HepG2 (cell line): ENCODE data around the gene ZFYVE27. TPM values are rescaled to one million over a fixed set of nuclear protein-coding genes. Genes with fewer than 3 reads are reported as not detected.

Source experiments
- ATAC-seq: fragments of 200-7000 bp; cut with Tn5 transposase; 3 replicates; pipeline ENCODE4 v1.9.1; 2020; ENCODE audit warnings: mild to moderate bottlenecking, moderate library complexity
- BruUV-seq: library from RNA; stranded (reverse); fragments of 400-500 nt; replicated peaks from 2 replicates; lab custom pipeline; 2021; lab: Mats Ljungman, UMichigan
- CTCF ChIA-PET: fragments of 300-600 bp; formaldehyde crosslinking; extraction: SDS; loops from one replicate; lab custom pipeline; 2021; ENCODE audit warnings: low total read pairs, inconsistent platforms, low intra/inter-chr PET ratio; lab: Yijun Ruan, JAX
- POLR2A ChIA-PET: fragments of 350-600 bp; sonication (Branson Sonifier 250); formaldehyde crosslinking; loops from one replicate; lab custom pipeline; 2020; ENCODE audit warnings: antibody characterized with exemption, inconsistent platforms; lab: Yijun Ruan, JAX
- DNase-seq: peaks from one replicate; pipeline ENCODE4 v3.0.0-alpha.2; 2015; ENCODE audit warnings: low spot score
- FAIRE-seq: peaks from 3 replicates; lab custom pipeline; 2011; peaks lifted over from hg19 to GRCh38; lab: Jason Lieb, UNC
- H2AFZ ChIP-seq: one replicate; pipeline ENCODE4 v1.6.1; 2011; ENCODE audit warnings: low read length, inconsistent platforms
- H3K27ac ChIP-seq: fragments of 300-600 bp; 3 replicates; pipeline ENCODE4 v1.8.0; 2011; ENCODE audit warnings: mixed run types, mild to moderate bottlenecking, mixed read lengths, low read length, inconsistent platforms; ENCODE audit not compliant: insufficient read depth; ENCODE audit errors: extremely low read length
- H3K27me3 ChIP-seq, 2 experiments: fragments of 200-600 bp in 1 of 2; 2 replicates in 1 of 2; 3 replicates in 1 of 2; pipeline versions ENCODE4 v1.6.0 to v1.8.0; 2011; ENCODE audit warnings: low read length in 2 of 2, mild to moderate bottlenecking in 2 of 2, moderate library complexity in 2 of 2, inconsistent platforms in 1 of 2; ENCODE audit not compliant: insufficient read depth in 2 of 2, control insufficient read depth in 1 of 2
- H3K36me3 ChIP-seq, 2 experiments: fragments of 200-600 bp in 1 of 2; replicated peaks in 1 of 2; 2 replicates in 1 of 2; 3 replicates in 1 of 2; pipeline versions ENCODE4 v1.5.1 to v1.8.0; 2011; ENCODE audit warnings: low read length in 2 of 2, inconsistent platforms in 1 of 2; ENCODE audit not compliant: insufficient read depth in 2 of 2, control insufficient read depth in 1 of 2
- H3K4me1 ChIP-seq: 2 replicates; pipeline ENCODE4 v1.5.1; 2012; ENCODE audit warnings: low read length, inconsistent platforms; ENCODE audit not compliant: insufficient read depth
- H3K4me2 ChIP-seq: 2 replicates; pipeline ENCODE4 v1.6.0; 2011; ENCODE audit warnings: low read depth, low read length, inconsistent platforms
- H3K4me3 ChIP-seq, 3 experiments: fragments of 200-600 bp in 1 of 3; sonication (generic), shearing (Covaris generic) in 1 of 3; replicated peaks in 1 of 3; 2 replicates each; pipeline ENCODE4 v1.5.1; 2011 to 2016; ENCODE audit warnings: low read length in 3 of 3, inconsistent platforms in 2 of 3, low read depth in 2 of 3, mild to moderate bottlenecking in 2 of 3, control low read depth in 1 of 3, mixed read lengths in 1 of 3; ENCODE audit not compliant: insufficient read depth in 1 of 3
- H3K79me2 ChIP-seq: one replicate; pipeline ENCODE4 v1.6.1; 2011; ENCODE audit warnings: low read length, inconsistent platforms; ENCODE audit not compliant: insufficient read depth
- H3K9ac ChIP-seq: 2 replicates; pipeline ENCODE4 v1.6.0; 2011; ENCODE audit warnings: mild to moderate bottlenecking, low read depth, low read length, inconsistent platforms; ENCODE audit not compliant: insufficient read depth
- H3K9me3 ChIP-seq: 2 replicates; pipeline ENCODE4 v1.5.1; 2012; ENCODE audit warnings: mild to moderate bottlenecking, low read length
- H4K20me1 ChIP-seq: 2 replicates; pipeline ENCODE4 v1.6.0; 2011; ENCODE audit warnings: inconsistent platforms, mild to moderate bottlenecking, low read length, moderate library complexity; ENCODE audit not compliant: insufficient read depth
- CENPX ChIP-seq: sonication (generic); formaldehyde crosslinking; IDR thresholded peaks from 2 replicates; pipeline ENCODE4 v1.9.0; 2021; ENCODE audit warnings: mild to moderate bottlenecking, missing genetic modification reagents, moderate library complexity
- SNAI1 ChIP-seq: sonication (generic); formaldehyde crosslinking; IDR thresholded peaks from 2 replicates; pipeline ENCODE4 v1.5.0; 2020; ENCODE audit warnings: mild to moderate bottlenecking, missing genetic modification reagents, borderline replicate concordance
- WGBS: methylation state at CpG from one replicate; pipeline ENCODE4 v1.1.6; 2017; ENCODE audit warnings: low lambda C conversion rate; 5-methylcytosine and 5-hydroxymethylcytosine counted together
- in situ Hi-C: cut with HindIII; loops from 2 replicates; pipeline ENCODE4 v1.10.0; 2017; ENCODE audit warnings: low pct_unique_long_range_greater_than_20kb; ENCODE audit not compliant: extremely low pct_ligation_motif_present
- intact Hi-C: fragments of 100-400 bp; cut with micrococcal nuclease; formaldehyde crosslinking; loops from one replicate; pipeline ENCODE4 v1.10.0; 2022; ENCODE audit not compliant: unreplicated experiment
- polyA plus RNA-seq, 8 experiments: library from polyadenylated mRNA; depleted of rRNA in 3 of 8; stranded (reverse) in 7 of 8; unstranded in 1 of 8; fragments of >200 nt; fragmentation: Illumina TruSeq in 4 of 8; extraction: Trizol in 4 of 8; gene quantifications; 2 replicates each; pipeline versions ENCODE4 v1.2.1 to v1.2.3, GENCODE V29; 2011 to 2016; ENCODE audit warnings: low read depth in 4 of 8, missing spikeins in 1 of 8, mixed read lengths in 1 of 8; ENCODE audit not compliant: insufficient read depth in 1 of 8
- total RNA-seq, 5 experiments: library from RNA; depleted of rRNA; stranded (reverse); fragments of >200 nt; fragmentation: Illumina TruSeq; extraction: Trizol; gene quantifications; 2 replicates each; pipeline ENCODE4 v1.2.3, GENCODE V29; 2016; ENCODE audit warnings: low read depth in 1 of 5

ZFYVE27 gene
- total and polyA plus RNA-seq, 2 of the 13 experiments (the other 11 are each of a cell fraction or from before 2014, with no cell fraction given): 19.7 to 20.5 TPM

DNA sequence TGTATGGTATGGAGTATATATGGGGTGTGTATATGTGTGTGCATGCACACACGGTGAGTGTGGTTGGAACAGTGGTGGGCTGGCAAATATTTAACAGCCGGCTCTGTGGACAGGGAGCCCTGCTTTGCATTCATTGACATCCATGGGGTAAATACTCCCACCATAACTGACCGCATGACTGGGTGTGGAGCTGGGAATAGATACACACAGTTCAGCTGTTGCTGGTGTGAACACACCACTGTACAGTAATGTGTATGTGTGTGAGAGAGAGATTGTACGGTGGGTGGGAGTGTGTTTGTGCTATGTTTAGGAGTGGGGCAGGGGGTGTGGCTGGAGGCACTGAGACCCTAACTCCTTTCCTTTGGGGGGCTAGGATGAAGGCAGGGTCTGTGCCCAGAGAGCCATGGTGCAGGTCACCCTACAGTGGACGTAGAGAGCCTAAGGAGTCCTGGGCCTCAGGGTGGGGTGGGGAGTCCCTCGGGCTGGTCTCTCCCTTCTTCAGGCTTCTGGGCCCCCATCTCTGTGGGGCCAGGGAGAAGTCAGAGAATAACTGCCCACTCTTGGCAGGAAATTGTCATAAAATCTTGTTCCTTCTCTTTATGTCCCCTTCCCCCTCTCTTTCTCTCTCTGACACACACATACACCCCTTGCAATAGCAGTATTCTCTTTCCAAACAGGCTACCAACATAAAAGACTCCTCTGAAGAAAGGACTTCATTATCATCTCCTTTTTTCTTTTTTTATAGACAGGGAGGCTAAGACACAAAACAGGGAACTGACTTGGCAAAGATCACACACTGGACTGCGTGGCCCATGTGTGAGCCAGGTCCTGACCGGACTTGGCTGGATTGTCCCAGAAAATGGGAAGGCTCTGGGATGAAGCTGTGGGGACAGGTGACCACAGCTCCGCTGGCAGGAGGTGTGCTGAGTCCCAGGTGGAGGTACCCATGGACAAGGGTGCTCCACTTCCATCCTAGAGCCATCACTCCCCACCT, 31.7 kb downstream of the ZFYVE27 start:
- CTCF ChIA-PET: no interaction called here
- H3K27me3 ChIP-seq: peaks cover 6 to 30% of the 10 kb centered on the region in 2 experiments
- no peaks in the 10 kb centered on the region for H3K9me3 ChIP-seq
- H4K20me1 ChIP-seq: no peaks in the 10 kb centered on the region
- no peak overlapping the region for H3K4me3 ChIP-seq
- H2AFZ ChIP-seq: no peak overlapping the region
- WGBS: 73% methylated on average over 9 of the region's 9 CpGs
- intact Hi-C loops (no loop called here), in situ Hi-C loops (no loop called here)
- H3K36me3 ChIP-seq: no peaks in the 10 kb centered on the region
- peaks cover 42% of the 10 kb centered on the region for H3K4me1 ChIP-seq
- POLR2A ChIA-PET: no interaction called here
- no peaks in the 10 kb centered on the region for H3K79me2 ChIP-seq
- no TSS peak for BruUV-seq
- no peak overlapping the region for H3K9ac ChIP-seq
- no peak for TF ChIP-seq SNAI1 (CRISPR knock-in tag)
- TF ChIP-seq, all 625 proteins: peak for 0
- H3K27ac ChIP-seq: no peak overlapping the region
- no peak for FAIRE-seq
- no peak overlapping the region for H3K4me2 ChIP-seq
- DNase-seq: no peak
- no peak for ATAC-seq

DNA sequence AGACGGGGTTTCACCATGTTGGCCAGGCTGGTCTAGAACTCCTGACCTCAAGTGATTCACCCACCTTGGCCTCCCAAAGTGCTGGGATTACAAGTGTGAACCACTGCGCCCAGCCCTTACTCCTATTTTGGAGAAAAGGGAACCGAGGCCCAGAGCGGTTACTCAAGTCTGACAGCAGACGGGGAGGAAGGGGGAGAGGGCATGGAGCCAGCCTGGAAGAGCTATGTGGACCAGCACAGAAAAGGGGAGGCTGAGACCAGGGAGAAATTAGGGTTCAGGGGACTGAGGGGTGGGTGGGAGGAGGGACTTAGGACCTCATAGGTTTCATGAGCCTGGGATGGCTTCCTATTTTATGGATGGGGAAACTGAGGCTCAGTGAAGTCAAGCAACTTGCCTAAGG, 33.3 kb downstream of the ZFYVE27 start:
- intact Hi-C loops: no loop called here
- Histone ChIP-seq H3K79me2 (no peaks in the 10 kb centered on the region), H2AFZ (no peak overlapping the region), H3K27me3 (peaks cover 6 to 30% of the 10 kb centered on the region in 2 experiments), H3K27ac (no peak overlapping the region), H3K4me3 (no peak overlapping the region), H3K36me3 (no peaks in the 10 kb centered on the region), H4K20me1 (no peaks in the 10 kb centered on the region), H3K9me3 (no peaks in the 10 kb centered on the region), H3K9ac (no peak overlapping the region), H3K4me1 (peaks cover 41% of the 10 kb centered on the region), H3K4me2 (no peak overlapping the region)
- TF ChIP-seq CENPX (CRISPR knock-in tag): no peak
- FAIRE-seq (no peak), DNase-seq (no peak), ATAC-seq (no peak)
- CTCF ChIA-PET: no interaction called here
- WGBS: 78% methylated on average over 5 of the region's 5 CpGs
- POLR2A ChIA-PET: interaction anchor here (0.5 kb wide), 1 partner anchor 93 kb away, joined by 3 read pairs; no protein-coding TSS in a partner anchor
- no TSS peak for BruUV-seq
- in situ Hi-C loops: no loop called here
